HCT116 (cell line): ENCODE results near the gene CDHR1. TPM values are rescaled to one million over a fixed set of nuclear protein-coding genes. Genes with fewer than 3 reads are reported as not detected.

Source experiments
- ATAC-seq: fragments of 200-7000 bp; cut with Tn5 transposase; 2 replicates; pipeline ENCODE4 v1.9.1; 2020; ENCODE audit warnings: mild to moderate bottlenecking, moderate library complexity
- BruUV-seq: library from RNA; stranded (reverse); fragments of 400-500 nt; replicated peaks from 2 replicates; lab custom pipeline; 2021; lab: Mats Ljungman, UMichigan
- CTCF ChIA-PET: fragments of 300-600 bp; sonication (Branson Sonifier 250); formaldehyde crosslinking; loops from one replicate; lab custom pipeline; 2021; ENCODE audit warnings: antibody characterized with exemption; lab: Charles Lee
- POLR2A ChIA-PET: fragments of 300-600, 350-600 bp; sonication (Branson Sonifier 250); formaldehyde crosslinking; loops from one replicate; lab custom pipeline; 2021; ENCODE audit warnings: antibody characterized with exemption; lab: Charles Lee
- RAD21 ChIA-PET, 2 experiments: fragments of 300-600 bp; sonication (Branson Sonifier 250); formaldehyde crosslinking; loops; one replicate each; lab custom pipeline; 2023; ENCODE audit warnings: low total read pairs in 2 of 2; ENCODE audit not compliant: uncharacterized antibody in 2 of 2, unreplicated experiment in 2 of 2, low non-redundant PET in 1 of 2; lab: Charles Lee
- DNase-seq: peaks from one replicate; pipeline ENCODE4 v3.0.0-alpha.2; 2010; ENCODE audit warnings: low read depth, low spot score
- H2AFZ ChIP-seq: fragments of 200-600 bp; shearing (Covaris generic), sonication (generic); 2 replicates; pipeline ENCODE4 v1.6.1; 2017; ENCODE audit warnings: low read depth, mixed run types, mixed read lengths, antibody characterized with exemption, low read length; ENCODE audit not compliant: poor library complexity, severe bottlenecking
- H3K27ac ChIP-seq: 2 replicates; pipeline ENCODE4 v1.5.1; 2012; ENCODE audit warnings: low read depth, low read length
- H3K27me3 ChIP-seq: fragments of 200-600 bp; sonication (generic); 2 replicates; pipeline ENCODE4 v1.6.1; 2016; ENCODE audit warnings: mixed run types, low read length, mixed read lengths; ENCODE audit not compliant: insufficient read depth
- H3K36me3 ChIP-seq, 2 experiments: fragments of 200-500 bp in 1 of 2; fragments of 200-600 bp in 1 of 2; sonication (Bioruptor generic) in 1 of 2; sonication (generic) in 1 of 2; 2 replicates each; pipeline versions ENCODE4 v1.5.1 to v1.6.1; 2014 to 2016; ENCODE audit warnings: low read length in 2 of 2, inconsistent platforms in 1 of 2, mixed read lengths in 1 of 2, mixed run types in 1 of 2; ENCODE audit not compliant: insufficient read depth in 2 of 2, control insufficient read depth in 1 of 2
- H3K4me1 ChIP-seq, 2 experiments: fragments of 200-600 bp in 1 of 2; sonication (generic) in 1 of 2; 2 replicates each; pipeline versions ENCODE4 v1.5.1 to v1.6.1; 2012 to 2017; ENCODE audit warnings: low read length in 2 of 2, inconsistent platforms in 1 of 2, mild to moderate bottlenecking in 1 of 2, mixed read lengths in 1 of 2, mixed run types in 1 of 2, moderate library complexity in 1 of 2; ENCODE audit not compliant: insufficient read depth in 2 of 2, control insufficient read depth in 1 of 2
- H3K4me2 ChIP-seq: fragments of 200-600 bp; sonication (generic); 2 replicates; pipeline ENCODE4 v1.6.1; 2017; ENCODE audit warnings: mixed run types, low read length, mixed read lengths
- H3K4me3 ChIP-seq, 2 experiments: fragments of 200-600 bp in 1 of 2; sonication (generic) in 1 of 2; replicated peaks in 1 of 2; 2 replicates each; pipeline ENCODE4 v1.5.1; 2011 to 2016; ENCODE audit warnings: low read length in 2 of 2, control low read depth in 1 of 2, low read depth in 1 of 2, mild to moderate bottlenecking in 1 of 2, mixed read lengths in 1 of 2, mixed run types in 1 of 2
- H3K79me2 ChIP-seq: fragments of 200-600 bp; sonication (generic); 2 replicates; pipeline ENCODE4 v1.6.1; 2017; ENCODE audit warnings: mild to moderate bottlenecking, mixed run types, low read length, moderate library complexity, mixed read lengths; ENCODE audit not compliant: insufficient read depth
- H3K9ac ChIP-seq: fragments of 200-600 bp; sonication (generic); 2 replicates; pipeline ENCODE4 v1.6.1; 2016; ENCODE audit warnings: low read length, mixed read lengths
- H3K9me2 ChIP-seq: fragments of 200-600 bp; sonication (generic), shearing (Covaris generic); 2 replicates; pipeline ENCODE4 v1.6.1; 2017; ENCODE audit warnings: mixed run types, mild to moderate bottlenecking, moderate library complexity; ENCODE audit not compliant: insufficient read depth
- H3K9me3 ChIP-seq, 2 experiments: fragments of 200-500 bp in 1 of 2; fragments of 200-600 bp in 1 of 2; sonication (Bioruptor generic) in 1 of 2; sonication (generic) in 1 of 2; 2 replicates each; pipeline ENCODE4 v1.6.1; 2014 to 2017; ENCODE audit warnings: low read length in 2 of 2, mixed read lengths in 2 of 2, inconsistent platforms in 1 of 2, low read depth in 1 of 2, mild to moderate bottlenecking in 1 of 2, mixed run types in 1 of 2, moderate library complexity in 1 of 2; ENCODE audit not compliant: control insufficient read depth in 1 of 2, insufficient read depth in 1 of 2
- H4K20me1 ChIP-seq: fragments of 200-600 bp; sonication (generic), shearing (Covaris generic); 2 replicates; pipeline ENCODE4 v1.6.1; 2017; ENCODE audit warnings: mixed run types, mild to moderate bottlenecking, moderate library complexity; ENCODE audit not compliant: insufficient read depth
- ATF3 ChIP-seq: IDR thresholded peaks from 2 replicates; pipeline ENCODE4 v1.6.1; 2012
- CBX3 ChIP-seq: IDR thresholded peaks from 2 replicates; pipeline ENCODE4 v1.6.1; 2012; ENCODE audit warnings: low read depth
- CTCF ChIP-seq, 3 experiments: fragments of 200-600 bp in 1 of 3; sonication (generic) in 1 of 3; IDR thresholded peaks in 2 of 3; conservative IDR thresholded peaks in 1 of 3; 2 replicates each; pipeline ENCODE4 v1.5.1; 2012 to 2017; ENCODE audit warnings: low read depth in 2 of 3, low read length in 2 of 3, antibody characterized with exemption in 1 of 3, borderline replicate concordance in 1 of 3, control low read depth in 1 of 3, mild to moderate bottlenecking in 1 of 3, mixed read lengths in 1 of 3, mixed run types in 1 of 3, moderate library complexity in 1 of 3; ENCODE audit not compliant: insufficient read depth in 1 of 3
- EGR1 ChIP-seq: IDR thresholded peaks from 2 replicates; pipeline ENCODE4 v1.6.1; 2012; ENCODE audit warnings: low read depth
- EZH2 ChIP-seq: fragments of 200-600 bp; sonication (generic); IDR thresholded peaks from 2 replicates; pipeline ENCODE4 v1.6.1; 2017; ENCODE audit warnings: antibody characterized with exemption, mixed run types
- EZH2phosphoT487 ChIP-seq: fragments of 200-600 bp; IDR thresholded peaks from 2 replicates; pipeline ENCODE4 v1.6.1; 2018; ENCODE audit warnings: antibody characterized with exemption, borderline replicate concordance
- FOSL1 ChIP-seq: IDR thresholded peaks from 2 replicates; pipeline ENCODE4 v1.6.1; 2012; ENCODE audit warnings: low read depth
- JUND ChIP-seq: IDR thresholded peaks from 2 replicates; pipeline ENCODE4 v1.6.1; 2012
- POLR2A ChIP-seq: IDR thresholded peaks from 2 replicates; pipeline ENCODE4 v1.7.0; 2011; ENCODE audit warnings: borderline replicate concordance; ENCODE audit not compliant: insufficient read depth, insufficient read length; ENCODE audit errors: extremely low read depth
- POLR2AphosphoS5 ChIP-seq: IDR thresholded peaks from 2 replicates; pipeline ENCODE4 v1.6.1; 2011; ENCODE audit warnings: mild to moderate bottlenecking, low read depth, low read length, moderate library complexity
- RAD21 ChIP-seq: IDR thresholded peaks from 2 replicates; pipeline ENCODE4 v1.6.1; 2012; ENCODE audit warnings: low read depth, mild to moderate bottlenecking
- SP1 ChIP-seq: IDR thresholded peaks from 2 replicates; pipeline ENCODE4 v1.6.1; 2012; ENCODE audit warnings: low read depth
- SRF ChIP-seq: IDR thresholded peaks from 2 replicates; pipeline ENCODE4 v1.6.1; 2012; ENCODE audit warnings: low read depth
- TCF7L2 ChIP-seq: IDR thresholded peaks from 2 replicates; pipeline ENCODE4 v1.7.0; 2011; ENCODE audit warnings: borderline replicate concordance, inconsistent platforms; ENCODE audit not compliant: insufficient read depth, insufficient read length; ENCODE audit errors: extremely low read depth
- YY1 ChIP-seq: IDR thresholded peaks from 2 replicates; pipeline ENCODE4 v1.6.1; 2011; ENCODE audit warnings: low read length, low read depth, moderate library complexity, mild to moderate bottlenecking; ENCODE audit not compliant: insufficient replicate concordance; ENCODE audit errors: extremely low read depth
- ZNF274 ChIP-seq: fragments of 200-500 bp; sonication (Bioruptor generic); IDR thresholded peaks from 2 replicates; pipeline ENCODE4 v1.6.1; 2014; ENCODE audit warnings: mild to moderate bottlenecking, low read depth, low read length, inconsistent platforms
- intact Hi-C: fragments of 100-400 bp; cut with micrococcal nuclease; formaldehyde crosslinking; loops from 2 replicates; pipeline ENCODE4 v1.10.0; 2022
- total RNA-seq: library from RNA; stranded (reverse); gene quantifications from one replicate; pipeline ENCODE4 v1.2.1, GENCODE V29; 2021; ENCODE audit not compliant: unreplicated experiment

The CDHR1 gene
- total RNA-seq, 1 experiment from 2014 or later: not detected

GRCh38 chr10:84244651-84245270 is 50.4 kb downstream of the CDHR1 start, which contains the start of gene RGR (continued):
- TF ChIP-seq CTCF (IDR thresholded peaks at IDR 0.05 in 2 of 3, conservative IDR thresholded peaks at IDR 0.05 in 1 of 3; ENCODE audit: borderline replicate concordance in 1 of 3, insufficient read depth in 1 of 3, low read depth in 2 of 3, low read length in 2 of 3) (no peak), POLR2A (no peak), ZNF274 (no peak), POLR2AphosphoS5 (no peak), SP1 (no peak), EGR1 (no peak), ATF3 (no peak)

GRCh38 chr10:84247496-84247895 is 53.2 kb downstream of the CDHR1 start:
- Histone ChIP-seq H3K4me2 (no peak overlapping the region), H3K79me2 (no peaks in the 10 kb centered on the region), H3K36me3 (no peaks in the 10 kb centered on the region), H3K27me3 (peaks cover 6% of the 10 kb centered on the region; the same call in 1 of the 2 replicates), H3K9ac (no peak overlapping the region), H3K4me1 (no peaks in the 10 kb centered on the region), H3K4me3 (no peak overlapping the region), H3K9me2 (no peaks in the 10 kb centered on the region), H2AFZ (no peak overlapping the region), H4K20me1 (no peaks in the 10 kb centered on the region)
- no TSS peak for BruUV-seq
- ChIA-PET POLR2A (no interaction called here), RAD21 (no interaction called here), CTCF (no interaction called here)
- intact Hi-C loops: no loop called here
- ATAC-seq: no peak
- DNase-seq: no peak
- no peak for TF ChIP-seq ZNF274
- no peak for TF ChIP-seq TCF7L2
- TF ChIP-seq SRF: no peak
- TF ChIP-seq EZH2: no peak
- TF ChIP-seq JUND: no peak
- no peak for TF ChIP-seq EZH2phosphoT487
- no peak for TF ChIP-seq SP1
- no peak for TF ChIP-seq FOSL1
- no peak for TF ChIP-seq RAD21
- no peak for TF ChIP-seq YY1
- TF ChIP-seq CBX3: no peak
- TF ChIP-seq, all 23 proteins: peak for 0
- Histone ChIP-seq H3K9me3 (no peaks in the 10 kb centered on the region), H3K27ac (no peak overlapping the region)
